H9 (cell line): ENCODE data around the gene FTMT. TPM values are rescaled to one million over a fixed set of nuclear protein-coding genes. Genes with fewer than 3 reads are reported as not detected.

Source experiments
- DNase-seq: peaks from one replicate; pipeline ENCODE4 v3.0.0-alpha.2; 2017
- H2AFZ ChIP-seq: one replicate; pipeline ENCODE4 v1.6.1; 2013; ENCODE audit warnings: mild to moderate bottlenecking, low read length, control low read depth, moderate library complexity
- H2AK5ac ChIP-seq: 2 replicates; pipeline ENCODE4 v1.6.1; 2013; ENCODE audit warnings: low read length, control low read depth, mixed read lengths; ENCODE audit not compliant: insufficient read length
- H2BK120ac ChIP-seq: one replicate; pipeline ENCODE4 v1.6.1; 2013; ENCODE audit warnings: low read depth, mild to moderate bottlenecking, low read length, control low read depth, inconsistent platforms; ENCODE audit not compliant: poor library complexity, severe bottlenecking
- H2BK12ac ChIP-seq: 2 replicates; pipeline ENCODE4 v1.6.1; 2013; ENCODE audit warnings: low read length, control low read depth, mixed read lengths, low read depth; ENCODE audit not compliant: insufficient read length
- H2BK15ac ChIP-seq: 2 replicates; pipeline ENCODE4 v1.6.1; 2013; ENCODE audit warnings: low read depth, low read length, control low read depth
- H2BK20ac ChIP-seq: one replicate; pipeline ENCODE4 v1.6.1; 2013; ENCODE audit warnings: low read depth, mild to moderate bottlenecking, low read length, control low read depth, inconsistent platforms; ENCODE audit not compliant: poor library complexity, severe bottlenecking
- H2BK5ac ChIP-seq: 2 replicates; pipeline ENCODE4 v1.6.1; 2013; ENCODE audit warnings: low read length, control low read depth, mixed read lengths; ENCODE audit not compliant: insufficient read length
- H3K14ac ChIP-seq: 2 replicates; pipeline ENCODE4 v1.6.1; 2013; ENCODE audit warnings: low read length, control low read depth; ENCODE audit not compliant: insufficient read depth
- H3K18ac ChIP-seq: 2 replicates; pipeline ENCODE4 v1.6.1; 2013; ENCODE audit warnings: low read depth, mild to moderate bottlenecking, mixed read lengths, low read length, control low read depth; ENCODE audit not compliant: insufficient read length
- H3K23ac ChIP-seq: 2 replicates; pipeline ENCODE4 v1.6.1; 2013; ENCODE audit warnings: low read length, control low read depth, mixed read lengths, low read depth; ENCODE audit not compliant: insufficient read length
- H3K23me2 ChIP-seq: 2 replicates; pipeline ENCODE4 v1.6.1; 2013; ENCODE audit warnings: low read depth, mild to moderate bottlenecking, mixed read lengths, low read length, control low read depth; ENCODE audit not compliant: insufficient read length, poor library complexity, severe bottlenecking
- H3K27ac ChIP-seq: 2 replicates; pipeline ENCODE4 v1.5.1; 2013; ENCODE audit warnings: low read length, control low read depth, mixed read lengths, low read depth; ENCODE audit not compliant: insufficient read length
- H3K27me3 ChIP-seq: 2 replicates; pipeline ENCODE4 v1.6.1; 2013; ENCODE audit warnings: low read length, control low read depth, inconsistent platforms; ENCODE audit not compliant: insufficient read depth
- H3K4ac ChIP-seq: 2 replicates; pipeline ENCODE4 v1.6.1; 2013; ENCODE audit warnings: low read depth, mild to moderate bottlenecking, control low read depth, inconsistent platforms, low read length, moderate library complexity
- H3K4me1 ChIP-seq: 2 replicates; pipeline ENCODE4 v1.6.1; 2013; ENCODE audit warnings: low read length, control low read depth, inconsistent platforms; ENCODE audit not compliant: insufficient read depth
- H3K4me2 ChIP-seq: 2 replicates; pipeline ENCODE4 v1.6.1; 2013; ENCODE audit warnings: low read length, control low read depth, mixed read lengths; ENCODE audit not compliant: insufficient read length, insufficient read depth
- H3K56ac ChIP-seq: 2 replicates; pipeline ENCODE4 v1.6.1; 2013; ENCODE audit warnings: low read depth, mild to moderate bottlenecking, mixed read lengths, low read length, control low read depth; ENCODE audit not compliant: insufficient read length
- H3K79me1 ChIP-seq: 2 replicates; pipeline ENCODE4 v1.6.1; 2013; ENCODE audit warnings: low read depth, mild to moderate bottlenecking, moderate library complexity, low read length, control low read depth, inconsistent platforms; ENCODE audit not compliant: insufficient read depth, poor library complexity, severe bottlenecking
- H3K79me2 ChIP-seq: 2 replicates; pipeline ENCODE4 v1.6.1; 2013; ENCODE audit warnings: low read length, control low read depth, inconsistent platforms; ENCODE audit not compliant: insufficient read depth
- H3K9ac ChIP-seq: 2 replicates; pipeline ENCODE4 v1.6.1; 2013; ENCODE audit warnings: low read length, control low read depth, mixed read lengths; ENCODE audit not compliant: insufficient read length; ENCODE audit errors: extremely low read depth
- H3K9me3 ChIP-seq: one replicate; pipeline ENCODE4 v1.6.1; 2013; ENCODE audit warnings: low read depth, low read length, inconsistent platforms; ENCODE audit not compliant: control insufficient read depth
- H3T11ph ChIP-seq: one replicate; pipeline ENCODE4 v1.6.1; 2013; ENCODE audit warnings: mild to moderate bottlenecking, low read length, control low read depth, inconsistent platforms
- H4K20me1 ChIP-seq: one replicate; pipeline ENCODE4 v1.6.1; 2013; ENCODE audit not compliant: control insufficient read depth, insufficient read length, insufficient read depth
- H4K5ac ChIP-seq: 2 replicates; pipeline ENCODE4 v1.6.1; 2013; ENCODE audit warnings: low read depth, mild to moderate bottlenecking, mixed read lengths, low read length, control low read depth; ENCODE audit not compliant: insufficient read length
- H4K8ac ChIP-seq: replicated peaks from 2 replicates; pipeline ENCODE4 v1.6.1; 2013; ENCODE audit warnings: low read length, control low read depth, mixed read lengths, low read depth; ENCODE audit not compliant: insufficient read length
- H4K91ac ChIP-seq: 2 replicates; pipeline ENCODE4 v1.6.1; 2013; ENCODE audit warnings: low read depth, mild to moderate bottlenecking, moderate library complexity, mixed read lengths, low read length, control low read depth; ENCODE audit not compliant: insufficient read length
- H3K27ac Mint-ChIP-seq, 3 experiments: 2 replicates in 2 of 3; 3 replicates in 1 of 3; pipeline ENCODE4 v1.8.0; 2020 to 2021; ENCODE audit warnings: mixed read lengths in 3 of 3, mild to moderate bottlenecking in 1 of 3, moderate library complexity in 1 of 3
- H3K27me3 Mint-ChIP-seq: 2 replicates; pipeline ENCODE4 v1.8.0; 2021; ENCODE audit warnings: low read depth, mild to moderate bottlenecking, moderate library complexity, mixed read lengths
- H3K36me3 Mint-ChIP-seq, 3 experiments: 2 replicates in 2 of 3; 3 replicates in 1 of 3; pipeline ENCODE4 v1.8.0; 2020 to 2021; ENCODE audit warnings: low read depth in 3 of 3, mixed read lengths in 3 of 3; ENCODE audit not compliant: insufficient read depth in 1 of 3
- H3K4me1 Mint-ChIP-seq, 2 experiments: 2 replicates each; pipeline ENCODE4 v1.8.0; 2020; ENCODE audit warnings: mixed read lengths in 2 of 2
- H3K4me3 Mint-ChIP-seq, 2 experiments: 2 replicates in 1 of 2; 3 replicates in 1 of 2; pipeline ENCODE4 v1.8.0; 2020 to 2021; ENCODE audit warnings: mild to moderate bottlenecking in 2 of 2, mixed read lengths in 2 of 2, moderate library complexity in 1 of 2
- H3K9me3 Mint-ChIP-seq, 2 experiments: 2 replicates in 1 of 2; 3 replicates in 1 of 2; pipeline ENCODE4 v1.8.0; 2020; ENCODE audit warnings: mild to moderate bottlenecking in 2 of 2, mixed read lengths in 2 of 2, moderate library complexity in 1 of 2
- total RNA-seq: library from RNA; stranded (reverse); gene quantifications from 2 replicates; pipeline ENCODE4 v1.2.1, GENCODE V29; 2021
- TF ChIP-seq, protein P1 (sequence below): fragments of 200-600 bp; sonication (generic); conservative IDR thresholded peaks from 3 replicates; pipeline ENCODE4 v1.8.0; 2021; ENCODE audit warnings: antibody characterized with exemption, mild to moderate bottlenecking

The FTMT gene
- total RNA-seq, 1 experiment from 2014 or later = not detected

DNA sequence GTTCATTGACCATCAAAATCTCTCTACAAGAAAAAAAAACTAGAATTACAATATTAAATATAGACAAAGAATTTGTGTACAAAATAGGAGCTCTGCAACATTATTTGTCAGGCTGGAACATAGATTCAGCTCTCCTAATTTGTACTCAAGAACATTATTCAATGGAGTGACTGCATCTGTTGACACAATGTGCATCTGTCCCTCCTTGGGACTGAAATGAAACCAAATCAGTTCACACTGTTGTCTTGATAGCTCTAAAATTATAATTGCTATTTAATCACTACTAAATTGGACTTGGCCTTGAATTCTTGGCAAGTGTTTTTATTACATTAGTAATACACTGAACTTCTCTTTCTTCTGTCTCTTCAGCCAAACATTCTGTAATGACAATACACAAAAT is 47.7 kb downstream of the FTMT start:
- no peak overlapping the region for H3K27ac ChIP-seq
- no peaks in the 10 kb centered on the region for H3K4me1 ChIP-seq
- H2BK120ac ChIP-seq = no peak overlapping the region
- no peak overlapping the region for H2AK5ac ChIP-seq
- H3K27me3 ChIP-seq = no peaks in the 10 kb centered on the region
- H3K27me3 Mint-ChIP-seq = no peaks in the 10 kb centered on the region
- no peaks in the 10 kb centered on the region for H3K9me3 ChIP-seq
- peaks cover 0 to 3% of the 10 kb centered on the region in 2 experiments; a peak in 1 of 5 replicates for H3K9me3 Mint-ChIP-seq
- no peak overlapping the region for H2BK15ac ChIP-seq
- H3K36me3 Mint-ChIP-seq = no peaks in the 10 kb centered on the region
- H4K91ac ChIP-seq = no peak overlapping the region
- H2BK12ac ChIP-seq = no peak overlapping the region
- H2BK5ac ChIP-seq = no peak overlapping the region
- TF ChIP-seq, protein P1, sequence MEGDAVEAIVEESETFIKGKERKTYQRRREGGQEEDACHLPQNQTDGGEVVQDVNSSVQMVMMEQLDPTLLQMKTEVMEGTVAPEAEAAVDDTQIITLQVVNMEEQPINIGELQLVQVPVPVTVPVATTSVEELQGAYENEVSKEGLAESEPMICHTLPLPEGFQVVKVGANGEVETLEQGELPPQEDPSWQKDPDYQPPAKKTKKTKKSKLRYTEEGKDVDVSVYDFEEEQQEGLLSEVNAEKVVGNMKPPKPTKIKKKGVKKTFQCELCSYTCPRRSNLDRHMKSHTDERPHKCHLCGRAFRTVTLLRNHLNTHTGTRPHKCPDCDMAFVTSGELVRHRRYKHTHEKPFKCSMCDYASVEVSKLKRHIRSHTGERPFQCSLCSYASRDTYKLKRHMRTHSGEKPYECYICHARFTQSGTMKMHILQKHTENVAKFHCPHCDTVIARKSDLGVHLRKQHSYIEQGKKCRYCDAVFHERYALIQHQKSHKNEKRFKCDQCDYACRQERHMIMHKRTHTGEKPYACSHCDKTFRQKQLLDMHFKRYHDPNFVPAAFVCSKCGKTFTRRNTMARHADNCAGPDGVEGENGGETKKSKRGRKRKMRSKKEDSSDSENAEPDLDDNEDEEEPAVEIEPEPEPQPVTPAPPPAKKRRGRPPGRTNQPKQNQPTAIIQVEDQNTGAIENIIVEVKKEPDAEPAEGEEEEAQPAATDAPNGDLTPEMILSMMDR = no peak
- no peak overlapping the region for H3K18ac ChIP-seq
- no peak overlapping the region for H3K14ac ChIP-seq
- no peaks in the 10 kb centered on the region for H3K79me2 ChIP-seq
- no peaks in the 10 kb centered on the region for H3K23me2 ChIP-seq
- H3K4me3 Mint-ChIP-seq = no peak overlapping the region
- no peak overlapping the region for H4K5ac ChIP-seq
- H2BK20ac ChIP-seq = no peak overlapping the region
- no peak overlapping the region for H4K8ac ChIP-seq
- no peaks in the 10 kb centered on the region for H4K20me1 ChIP-seq
- H3K9ac ChIP-seq = no peak overlapping the region
- no peaks in the 10 kb centered on the region for H3K4me1 Mint-ChIP-seq
- no peak overlapping the region for H3K23ac ChIP-seq
- H3K4ac ChIP-seq = no peak overlapping the region
- DNase-seq = no peak
- no peak overlapping the region for H3T11ph ChIP-seq
- no peak overlapping the region for H3K4me2 ChIP-seq
- no peaks in the 10 kb centered on the region for H3K79me1 ChIP-seq
- no peak overlapping the region for H3K27ac Mint-ChIP-seq
- H2AFZ ChIP-seq = no peak overlapping the region
- no peak overlapping the region for H3K56ac ChIP-seq

Other genes starting within 250 kb of the FTMT start
- 21.5 and 21.7 TPM in 2 replicates for gene SRFBP1, start 110.1 kb downstream of the FTMT start, total RNA-seq
- gene LOX, start 226.4 kb downstream of the FTMT start, total RNA-seq = 0.61 and 0.79 TPM in 2 replicates